Measurements from ENCODE around the gene ACCSL. TPM values are rescaled to one million over a fixed set of nuclear protein-coding genes. Genes with fewer than 3 reads are reported as not detected.

The ACCSL gene
- under 1 TPM in 1 of 4 donors, not detected in 3; 0.78 TPM for total RNA-seq

DNA sequence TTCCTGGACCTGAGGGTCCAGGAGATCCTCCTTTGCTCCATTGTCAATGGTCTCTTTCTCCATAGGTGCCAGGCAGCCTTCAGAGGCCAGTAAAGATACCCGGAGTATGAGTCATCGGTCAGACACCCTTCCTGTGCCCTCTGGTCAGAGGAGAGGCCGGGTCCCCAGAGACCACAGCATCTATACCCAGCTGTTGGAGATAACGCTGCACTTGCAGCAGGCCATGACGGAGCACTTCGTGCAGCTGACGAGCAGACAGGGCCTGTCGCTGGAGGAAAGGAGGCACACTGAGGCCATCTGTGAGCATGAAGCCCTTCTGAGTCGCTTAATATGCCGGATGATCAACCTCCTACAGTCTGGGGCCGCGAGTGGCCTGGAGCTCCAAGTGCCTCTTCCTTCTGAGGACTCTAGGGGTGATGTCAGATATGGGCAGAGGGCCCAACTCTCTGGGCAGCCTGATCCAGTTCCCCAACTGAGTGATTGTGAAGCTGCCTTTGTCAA lies at the start of gene ACCSL:
Gene ACCSL, plus strand, starts transcription at position 51 of the 501 bp plus-strand sequence. Its CDS starts 56 bp downstream, at position 107.
- 89 to 91% methylated on average over 10 to 12 of the region's 12 CpGs for WGBS, 2 donors
- no peaks in the 10 kb centered on the region for H3K4me1 ChIP-seq
- H3K27me3 ChIP-seq, result no peaks in the 10 kb centered on the region
- no peaks in the 10 kb centered on the region for H3K9me3 ChIP-seq
- H3K36me3 ChIP-seq, result no peaks in the 10 kb centered on the region
- no peak for DNase-seq (ENCODE audit: low spot score in 2 of 2)
- H3K4me3 ChIP-seq, result no peak within 1 kb of the TSS
- no peak within 1 kb of the TSS for H3K27ac ChIP-seq
- TF ChIP-seq, protein P1, sequence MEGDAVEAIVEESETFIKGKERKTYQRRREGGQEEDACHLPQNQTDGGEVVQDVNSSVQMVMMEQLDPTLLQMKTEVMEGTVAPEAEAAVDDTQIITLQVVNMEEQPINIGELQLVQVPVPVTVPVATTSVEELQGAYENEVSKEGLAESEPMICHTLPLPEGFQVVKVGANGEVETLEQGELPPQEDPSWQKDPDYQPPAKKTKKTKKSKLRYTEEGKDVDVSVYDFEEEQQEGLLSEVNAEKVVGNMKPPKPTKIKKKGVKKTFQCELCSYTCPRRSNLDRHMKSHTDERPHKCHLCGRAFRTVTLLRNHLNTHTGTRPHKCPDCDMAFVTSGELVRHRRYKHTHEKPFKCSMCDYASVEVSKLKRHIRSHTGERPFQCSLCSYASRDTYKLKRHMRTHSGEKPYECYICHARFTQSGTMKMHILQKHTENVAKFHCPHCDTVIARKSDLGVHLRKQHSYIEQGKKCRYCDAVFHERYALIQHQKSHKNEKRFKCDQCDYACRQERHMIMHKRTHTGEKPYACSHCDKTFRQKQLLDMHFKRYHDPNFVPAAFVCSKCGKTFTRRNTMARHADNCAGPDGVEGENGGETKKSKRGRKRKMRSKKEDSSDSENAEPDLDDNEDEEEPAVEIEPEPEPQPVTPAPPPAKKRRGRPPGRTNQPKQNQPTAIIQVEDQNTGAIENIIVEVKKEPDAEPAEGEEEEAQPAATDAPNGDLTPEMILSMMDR (IDR thresholded peaks at IDR 0.05), result no peak
- no peak for TF ChIP-seq EP300 (IDR thresholded peaks at IDR 0.05)
- no peak for TF ChIP-seq POLR2A (IDR thresholded peaks at IDR 0.05)

GRCh38 chr11:43998308-43998707 lies 49.5 kb upstream of the ACCSL start:
- 94% methylated on average over 1 of the region's 1 CpG for WGBS, 2 donors
- no peak for TF ChIP-seq POLR2A (IDR thresholded peaks at IDR 0.05)
- TF ChIP-seq, protein P1 (IDR thresholded peaks at IDR 0.05), result no peak
- TF ChIP-seq EP300 (IDR thresholded peaks at IDR 0.05), result no peak
- Histone ChIP-seq H3K4me1 (peaks cover 0 to 10% (median 0%) of the 10 kb centered on the region in 4 donors), H3K27me3 (no peaks in the 10 kb centered on the region), H3K27ac (no peak overlapping the region), H3K4me3 (no peak overlapping the region), H3K36me3 (no peaks in the 10 kb centered on the region), H3K9me3 (no peaks in the 10 kb centered on the region)
- DNase-seq (ENCODE audit: low spot score in 2 of 2), result no peak

- no peak for DNase-seq (ENCODE audit: low spot score in 2 of 2)
- Histone ChIP-seq H3K36me3 (no peaks in the 10 kb centered on the region), H3K4me1 (peaks cover 0 to 18% (median 0%) of the 10 kb centered on the region in 4 donors), H3K27ac (no peak overlapping the region), H3K4me3 (no peak overlapping the region), H3K9me3 (no peaks in the 10 kb centered on the region), H3K27me3 (no peaks in the 10 kb centered on the region)
- TF ChIP-seq, protein P1 (IDR thresholded peaks at IDR 0.05), result no peak
- TF ChIP-seq POLR2A (IDR thresholded peaks at IDR 0.05), result no peak
- TF ChIP-seq EP300 (IDR thresholded peaks at IDR 0.05), result no peak
- WGBS, 2 donors, result 46 to 68% methylated on average over 2 of the region's 2 CpGs
Observed at GRCh38 chr11:44000731-44001130, 47.0 kb upstream of the ACCSL start.

- WGBS, 2 donors, result 79 to 83% methylated on average over 18 of the region's 18 CpGs
- no peaks in the 10 kb centered on the region for H3K9me3 ChIP-seq
- H3K4me1 ChIP-seq, result peaks cover 0 to 24% (median 0%) of the 10 kb centered on the region in 4 donors
- no peaks in the 10 kb centered on the region for H3K27me3 ChIP-seq
- H3K36me3 ChIP-seq, result no peaks in the 10 kb centered on the region
- no peak for DNase-seq (ENCODE audit: low spot score in 2 of 2)
- TF ChIP-seq POLR2A (IDR thresholded peaks at IDR 0.05) (no peak), EP300 (IDR thresholded peaks at IDR 0.05) (no peak)
- TF ChIP-seq, protein P1 (IDR thresholded peaks at IDR 0.05), result no peak
- no peak overlapping the region for H3K4me3 ChIP-seq
- H3K27ac ChIP-seq, result no peak overlapping the region
Observed at GRCh38 chr11:44002191-44003093, 45.3 kb upstream of the ACCSL start.

Measured in tibial nerve (tissue), 4 donors.